K562 (cell line): Measurements from ENCODE around the gene MYMX. TPM values are rescaled to one million over a fixed set of nuclear protein-coding genes. Genes with fewer than 3 reads are reported as not detected.
A peak's percentile ranks its signal among the peaks of the same experiment; 100 is the strongest.

Experiments used
- EWSR1 ChIP-seq: fragments of 450-650 bp; IDR thresholded peaks from 2 replicates; pipeline ENCODE4 v1.6.1; 2018; ENCODE audit warnings: borderline replicate concordance, mild to moderate bottlenecking, low read depth, moderate library complexity; ENCODE audit not compliant: partially characterized antibody
- FOXO4 ChIP-seq: fragments of 450-650 bp; formaldehyde crosslinking; IDR thresholded peaks from 2 replicates; pipeline ENCODE4 v1.4.0; 2020; ENCODE audit warnings: mild to moderate bottlenecking, moderate library complexity
- HCFC1 ChIP-seq: IDR thresholded peaks from 2 replicates; pipeline ENCODE4 v1.6.1; 2012; ENCODE audit warnings: low read depth, low read length, improper control_type of control experiment
- MAFG ChIP-seq: fragments of 450-650 bp; conservative IDR thresholded peaks from 2 replicates; pipeline ENCODE4 v1.6.1; 2016; ENCODE audit warnings: missing genetic modification characterization, missing compliant biosample characterization
- MIER1 ChIP-seq: fragments of 450-650 bp; IDR thresholded peaks from 2 replicates; pipeline ENCODE4 v1.6.1; 2016; ENCODE audit warnings: antibody characterized with exemption, mild to moderate bottlenecking, low read depth
- MYBL2 ChIP-seq, 2 experiments: fragments of 450-650 bp in 1 of 2; sonication (generic) in 1 of 2; formaldehyde crosslinking in 1 of 2; IDR thresholded peaks; 2 replicates each; pipeline versions ENCODE4 v1.6.1 to v1.8.1; 2017 to 2022; ENCODE audit warnings: borderline replicate concordance in 1 of 2, inconsistent platforms in 1 of 2, low read depth in 1 of 2, mild to moderate bottlenecking in 1 of 2, missing genetic modification reagents in 1 of 2, moderate library complexity in 1 of 2
- RAD21 ChIP-seq, 2 experiments: fragments of 250-450 bp in 1 of 2; fragments of 450-650 bp in 1 of 2; sonication (Bioruptor Pico) in 1 of 2; formaldehyde crosslinking in 1 of 2; IDR thresholded peaks in 1 of 2; conservative IDR thresholded peaks in 1 of 2; 2 replicates each; pipeline versions ENCODE4 v1.4.0 to v1.8.0; 2020 to 2022; ENCODE audit warnings: mild to moderate bottlenecking in 2 of 2, moderate library complexity in 1 of 2
- TBL1XR1 ChIP-seq, 2 experiments: IDR thresholded peaks; 2 replicates each; pipeline ENCODE4 v1.6.1; 2012; ENCODE audit warnings: improper control_type of control experiment in 2 of 2, low read length in 2 of 2, mild to moderate bottlenecking in 1 of 2
- THRAP3 ChIP-seq: fragments of 450-650 bp; IDR thresholded peaks from 2 replicates; pipeline ENCODE4 v1.6.1; 2016; ENCODE audit warnings: mild to moderate bottlenecking, inconsistent platforms, borderline replicate concordance
- TRIM24 ChIP-seq, 2 experiments: fragments of 450-650 bp; IDR thresholded peaks; 2 replicates each; pipeline ENCODE4 v1.6.1; 2016
- U2AF2 ChIP-seq: fragments of 200-400 bp; formaldehyde crosslinking; optimal IDR thresholded peaks from 2 replicates; pipeline ENCODE3; 2017; ENCODE audit warnings: low read depth, mild to moderate bottlenecking, low read length
- ZFP91 ChIP-seq: sonication (generic); formaldehyde crosslinking; IDR thresholded peaks from 2 replicates; pipeline ENCODE4 v1.8.0; 2022; ENCODE audit warnings: mild to moderate bottlenecking, missing genetic modification reagents
- ZNF217 ChIP-seq: sonication (generic); formaldehyde crosslinking; IDR thresholded peaks from 2 replicates; pipeline ENCODE4 v1.8.0; 2022; ENCODE audit warnings: mild to moderate bottlenecking, missing genetic modification reagents
- ZNF589 ChIP-seq: fragments of 200-800 bp; sonication (Bioruptor generic); IDR thresholded peaks from 2 replicates; pipeline ENCODE4 v1.6.1; 2016; ENCODE audit warnings: low read depth, missing genetic modification characterization, missing compliant biosample characterization
- ZNF717 ChIP-seq: fragments of 250-450 bp; sonication (Bioruptor Pico); IDR thresholded peaks from 2 replicates; pipeline ENCODE4 v1.5.0; 2021
- polyA plus RNA-seq, 8 experiments: library from polyadenylated mRNA; depleted of rRNA in 4 of 8; stranded (reverse) in 5 of 8; unstranded in 3 of 8; fragments of >200 nt; fragmentation: Nextera tagmentation in 2 of 8; fragmentation: Illumina TruSeq in 1 of 8; extraction: Ambion mirVana in 2 of 8; extraction: Trizol in 1 of 8; gene quantifications; 2 replicates each; pipeline versions ENCODE4 v1.2.1 to v1.2.3, GENCODE V29; 2011 to 2014; ENCODE audit warnings: inconsistent platforms in 1 of 8, missing spikeins in 1 of 8
- total RNA-seq, 7 experiments: library from RNA; depleted of rRNA in 6 of 7; stranded (reverse); fragments of >200 nt in 6 of 7; fragmentation: Illumina TruSeq in 2 of 7; extraction: Trizol in 2 of 7; gene quantifications; 2 replicates each; pipeline versions ENCODE4 v1.2.1 to v1.2.3, GENCODE V29; 2011 to 2021; ENCODE audit warnings: low replicate concordance in 1 of 7
- TF ChIP-seq, protein P1 (sequence below): sonication (generic); formaldehyde crosslinking; IDR thresholded peaks from 2 replicates; pipeline ENCODE4 v1.8.0; 2022; ENCODE audit warnings: mild to moderate bottlenecking, missing genetic modification reagents
- TF ChIP-seq, protein P2 (sequence below): fragments of 250-450 bp; sonication (Bioruptor Pico); IDR thresholded peaks from 2 replicates; pipeline ENCODE4 v1.9.0; 2021; ENCODE audit warnings: mild to moderate bottlenecking

The MYMX gene
- total and polyA plus RNA-seq, 9 of the 15 experiments (the other 6 are each of a cell fraction or from before 2014, with no cell fraction given), result 0.12 TPM; not detected in 8

GRCh38 chr6:44264154-44265006 is 47.7 kb downstream of the MYMX start (continued):
- no peak for TF ChIP-seq MYBL2 (IDR thresholded peaks at IDR 0.05; ENCODE audit: low read depth)
- no peak for TF ChIP-seq MYBL2 (CRISPR knock-in tag; IDR thresholded peaks at IDR 0.05; ENCODE audit: borderline replicate concordance)
- TF ChIP-seq U2AF2, result no peak
- TF ChIP-seq EWSR1, result no peak
- no peak for TF ChIP-seq TBL1XR1 (IDR thresholded peaks at IDR 0.05; ENCODE audit: low read length in 2 of 2)
- TF ChIP-seq ZNF717 (CRISPR knock-in tag), result no peak
- no peak for TF ChIP-seq ZNF217
- no peak for TF ChIP-seq THRAP3
- TF ChIP-seq ZFP91 (CRISPR knock-in tag), result no peak
- no peak for TF ChIP-seq HCFC1
- TF ChIP-seq RAD21 (CRISPR knock-in tag; conservative IDR thresholded peaks at IDR 0.05 in 1 of 2, IDR thresholded peaks at IDR 0.05 in 1 of 2), result no peak; a peak in 2 of 4 replicates
- TF ChIP-seq, protein P1, sequence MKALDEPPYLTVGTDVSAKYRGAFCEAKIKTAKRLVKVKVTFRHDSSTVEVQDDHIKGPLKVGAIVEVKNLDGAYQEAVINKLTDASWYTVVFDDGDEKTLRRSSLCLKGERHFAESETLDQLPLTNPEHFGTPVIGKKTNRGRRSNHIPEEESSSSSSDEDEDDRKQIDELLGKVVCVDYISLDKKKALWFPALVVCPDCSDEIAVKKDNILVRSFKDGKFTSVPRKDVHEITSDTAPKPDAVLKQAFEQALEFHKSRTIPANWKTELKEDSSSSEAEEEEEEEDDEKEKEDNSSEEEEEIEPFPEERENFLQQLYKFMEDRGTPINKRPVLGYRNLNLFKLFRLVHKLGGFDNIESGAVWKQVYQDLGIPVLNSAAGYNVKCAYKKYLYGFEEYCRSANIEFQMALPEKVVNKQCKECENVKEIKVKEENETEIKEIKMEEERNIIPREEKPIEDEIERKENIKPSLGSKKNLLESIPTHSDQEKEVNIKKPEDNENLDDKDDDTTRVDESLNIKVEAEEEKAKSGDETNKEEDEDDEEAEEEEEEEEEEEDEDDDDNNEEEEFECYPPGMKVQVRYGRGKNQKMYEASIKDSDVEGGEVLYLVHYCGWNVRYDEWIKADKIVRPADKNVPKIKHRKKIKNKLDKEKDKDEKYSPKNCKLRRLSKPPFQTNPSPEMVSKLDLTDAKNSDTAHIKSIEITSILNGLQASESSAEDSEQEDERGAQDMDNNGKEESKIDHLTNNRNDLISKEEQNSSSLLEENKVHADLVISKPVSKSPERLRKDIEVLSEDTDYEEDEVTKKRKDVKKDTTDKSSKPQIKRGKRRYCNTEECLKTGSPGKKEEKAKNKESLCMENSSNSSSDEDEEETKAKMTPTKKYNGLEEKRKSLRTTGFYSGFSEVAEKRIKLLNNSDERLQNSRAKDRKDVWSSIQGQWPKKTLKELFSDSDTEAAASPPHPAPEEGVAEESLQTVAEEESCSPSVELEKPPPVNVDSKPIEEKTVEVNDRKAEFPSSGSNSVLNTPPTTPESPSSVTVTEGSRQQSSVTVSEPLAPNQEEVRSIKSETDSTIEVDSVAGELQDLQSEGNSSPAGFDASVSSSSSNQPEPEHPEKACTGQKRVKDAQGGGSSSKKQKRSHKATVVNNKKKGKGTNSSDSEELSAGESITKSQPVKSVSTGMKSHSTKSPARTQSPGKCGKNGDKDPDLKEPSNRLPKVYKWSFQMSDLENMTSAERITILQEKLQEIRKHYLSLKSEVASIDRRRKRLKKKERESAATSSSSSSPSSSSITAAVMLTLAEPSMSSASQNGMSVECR (CRISPR knock-in tag), result no peak; the same call in 1 of the 2 replicates
- no peak for TF ChIP-seq TRIM24 (IDR thresholded peaks at IDR 0.05)
- TF ChIP-seq MAFG (tag), result no peak
- TF ChIP-seq ZNF589 (CRISPR knock-in tag), result no peak
- TF ChIP-seq, protein P2, sequence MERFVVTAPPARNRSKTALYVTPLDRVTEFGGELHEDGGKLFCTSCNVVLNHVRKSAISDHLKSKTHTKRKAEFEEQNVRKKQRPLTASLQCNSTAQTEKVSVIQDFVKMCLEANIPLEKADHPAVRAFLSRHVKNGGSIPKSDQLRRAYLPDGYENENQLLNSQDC (CRISPR knock-in tag), result no peak
- no peak for TF ChIP-seq FOXO4 (CRISPR knock-in tag)
- 0 out of 2 replicates have a peak, but pooled peaks have one; percentile 58 for TF ChIP-seq MIER1
